K562 (cell line): ENCODE data around the gene PIK3CB. TPM values are rescaled to one million over a fixed set of nuclear protein-coding genes. Genes with fewer than 3 reads are reported as not detected.
A peak's percentile ranks its signal among the peaks of the same experiment; 100 is the strongest.

ENCODE experiments used
- E2F3 ChIP-seq: fragments of 250-450 bp; sonication (Bioruptor Pico); IDR thresholded peaks from 2 replicates; pipeline ENCODE4 v1.4.0; 2020; ENCODE audit warnings: mild to moderate bottlenecking
- EZH2 ChIP-seq: IDR thresholded peaks from 2 replicates; pipeline ENCODE4 v1.6.1; 2012; ENCODE audit warnings: low read depth, mild to moderate bottlenecking, inconsistent platforms, low read length, borderline replicate concordance
- MCM5 ChIP-seq: fragments of 450-650 bp; IDR thresholded peaks from 2 replicates; pipeline ENCODE4 v1.6.1; 2016; ENCODE audit warnings: low read depth
- NEUROD1 ChIP-seq: fragments of 150-350 bp; IDR thresholded peaks from 2 replicates; pipeline ENCODE4 v1.6.1; 2014; ENCODE audit warnings: borderline replicate concordance, low read length, low read depth; ENCODE audit not compliant: partially characterized antibody
- PHTF2 ChIP-seq: fragments of 250-450 bp; sonication (Bioruptor Pico); IDR thresholded peaks from 2 replicates; pipeline ENCODE4 v1.5.0; 2021; ENCODE audit warnings: mild to moderate bottlenecking
- SAFB2 ChIP-seq: fragments of 200-400 bp; formaldehyde crosslinking; IDR thresholded peaks from 2 replicates; pipeline ENCODE4 v1.6.1; 2018; ENCODE audit warnings: borderline replicate concordance, low read length, low read depth, moderate library complexity; ENCODE audit not compliant: severe bottlenecking
- SAP30 ChIP-seq: fragments of 200-600 bp; sonication (generic); IDR thresholded peaks from 2 replicates; pipeline ENCODE4 v1.6.1; 2012; ENCODE audit warnings: borderline replicate concordance, low read depth, mild to moderate bottlenecking, moderate library complexity, low read length, control low read depth, inconsistent platforms; ENCODE audit not compliant: insufficient read depth, poor library complexity, severe bottlenecking
- TCF3 ChIP-seq: sonication (generic); formaldehyde crosslinking; IDR thresholded peaks from 2 replicates; pipeline ENCODE4 v1.4.0; 2020; ENCODE audit warnings: mild to moderate bottlenecking, missing genetic modification reagents
- TOE1 ChIP-seq, 2 experiments: fragments of 450-650 bp in 1 of 2; sonication (generic) in 1 of 2; formaldehyde crosslinking in 1 of 2; IDR thresholded peaks; 2 replicates each; pipeline versions ENCODE4 v1.7.1 to v1.8.0; 2016 to 2022; ENCODE audit warnings: borderline replicate concordance in 2 of 2, mild to moderate bottlenecking in 2 of 2, antibody characterized with exemption in 1 of 2, inconsistent platforms in 1 of 2, low read depth in 1 of 2, missing genetic modification reagents in 1 of 2, moderate library complexity in 1 of 2
- ZEB2 ChIP-seq: fragments of 450-650 bp; IDR thresholded peaks from 2 replicates; pipeline ENCODE4 v1.6.1; 2016
- ZNF212 ChIP-seq: fragments of 450-650 bp; formaldehyde crosslinking; IDR thresholded peaks from 2 replicates; pipeline ENCODE4 v1.4.0; 2020; ENCODE audit warnings: mild to moderate bottlenecking
- ZNF232 ChIP-seq: sonication (generic); formaldehyde crosslinking; IDR thresholded peaks from 2 replicates; pipeline ENCODE4 v1.8.0; 2022; ENCODE audit warnings: mild to moderate bottlenecking, missing genetic modification reagents
- ZNF408 ChIP-seq: fragments of 250-450 bp; sonication (Bioruptor Pico); IDR thresholded peaks from 2 replicates; pipeline ENCODE4 v1.4.0; 2020; ENCODE audit warnings: low read depth, mild to moderate bottlenecking, moderate library complexity
- polyA plus RNA-seq, 8 experiments: library from polyadenylated mRNA; depleted of rRNA in 4 of 8; stranded (reverse) in 5 of 8; unstranded in 3 of 8; fragments of >200 nt; fragmentation: Nextera tagmentation in 2 of 8; fragmentation: Illumina TruSeq in 1 of 8; extraction: Ambion mirVana in 2 of 8; extraction: Trizol in 1 of 8; gene quantifications; 2 replicates each; pipeline versions ENCODE4 v1.2.1 to v1.2.3, GENCODE V29; 2011 to 2014; ENCODE audit warnings: inconsistent platforms in 1 of 8, missing spikeins in 1 of 8
- total RNA-seq, 7 experiments: library from RNA; depleted of rRNA in 6 of 7; stranded (reverse); fragments of >200 nt in 6 of 7; fragmentation: Illumina TruSeq in 2 of 7; extraction: Trizol in 2 of 7; gene quantifications; 2 replicates each; pipeline versions ENCODE4 v1.2.1 to v1.2.3, GENCODE V29; 2011 to 2021; ENCODE audit warnings: low replicate concordance in 1 of 7
- TF ChIP-seq, protein P1 (sequence below), 2 experiments: fragments of 450-650 bp in 1 of 2; IDR thresholded peaks; 2 replicates each; pipeline ENCODE4 v1.6.1; 2011 to 2017; ENCODE audit warnings: low read depth in 2 of 2, antibody characterized with exemption in 1 of 2, borderline replicate concordance in 1 of 2, low read length in 1 of 2, mild to moderate bottlenecking in 1 of 2, mixed read lengths in 1 of 2; ENCODE audit not compliant: control insufficient read depth in 1 of 2
- TF ChIP-seq, protein P2 (sequence below): IDR thresholded peaks from 2 replicates; pipeline ENCODE4 v1.6.1; 2014; ENCODE audit warnings: antibody characterized with exemption
- TF ChIP-seq, protein P3 (sequence below): sonication (generic); formaldehyde crosslinking; IDR thresholded peaks from 2 replicates; pipeline ENCODE4 v1.8.0; 2022; ENCODE audit warnings: mild to moderate bottlenecking, missing genetic modification reagents
- TF ChIP-seq, protein P4 (sequence below): fragments of 450-650 bp; IDR thresholded peaks from 2 replicates; pipeline ENCODE4 v1.6.1; 2014; ENCODE audit warnings: low read depth, mild to moderate bottlenecking, moderate library complexity, borderline replicate concordance

PIK3CB gene
- total and polyA plus RNA-seq, 9 of the 15 experiments (the other 6 are each of a cell fraction or from before 2014, with no cell fraction given) = 15.3 to 62.6 (median 28.3) TPM

DNA sequence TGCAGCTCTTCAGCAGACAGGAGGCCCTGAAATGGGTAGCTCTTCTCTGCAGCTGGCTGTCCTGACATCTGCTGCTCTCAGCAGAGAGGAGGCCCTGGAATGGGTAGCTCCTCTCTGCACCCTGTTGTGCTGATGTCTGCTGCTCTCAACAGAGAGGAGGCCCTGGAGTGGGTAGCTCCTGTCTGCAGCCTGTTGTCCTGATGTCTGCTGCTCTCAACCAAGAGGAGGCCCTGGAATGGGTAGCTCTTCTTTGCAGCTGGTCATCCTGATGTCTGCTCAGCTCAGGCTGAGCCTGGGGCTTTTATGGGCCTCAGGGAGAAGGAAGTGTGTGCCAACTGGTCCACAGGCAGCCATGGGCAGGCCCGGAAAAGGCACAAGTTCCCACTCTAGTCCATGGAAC, 66.6 kb downstream of the PIK3CB start (continued):
- TF ChIP-seq TOE1 (IDR thresholded peaks at IDR 0.05; ENCODE audit: borderline replicate concordance) (peak; percentile 46; the same call in 1 of the 2 replicates), TOE1 (CRISPR knock-in tag; IDR thresholded peaks at IDR 0.05; ENCODE audit: borderline replicate concordance, low read depth) (no peak), EZH2 (no peak), PHTF2 (CRISPR knock-in tag) (no peak), ZEB2 (peak; percentile 95), E2F3 (CRISPR knock-in tag) (no peak), ZNF212 (CRISPR knock-in tag) (no peak), NEUROD1 (no peak), SAFB2 (no peak), ZNF232 (no peak), TCF3 (no peak), MCM5 (no peak), SAP30 (no peak), ZNF408 (no peak)
- TF ChIP-seq, protein P1, sequence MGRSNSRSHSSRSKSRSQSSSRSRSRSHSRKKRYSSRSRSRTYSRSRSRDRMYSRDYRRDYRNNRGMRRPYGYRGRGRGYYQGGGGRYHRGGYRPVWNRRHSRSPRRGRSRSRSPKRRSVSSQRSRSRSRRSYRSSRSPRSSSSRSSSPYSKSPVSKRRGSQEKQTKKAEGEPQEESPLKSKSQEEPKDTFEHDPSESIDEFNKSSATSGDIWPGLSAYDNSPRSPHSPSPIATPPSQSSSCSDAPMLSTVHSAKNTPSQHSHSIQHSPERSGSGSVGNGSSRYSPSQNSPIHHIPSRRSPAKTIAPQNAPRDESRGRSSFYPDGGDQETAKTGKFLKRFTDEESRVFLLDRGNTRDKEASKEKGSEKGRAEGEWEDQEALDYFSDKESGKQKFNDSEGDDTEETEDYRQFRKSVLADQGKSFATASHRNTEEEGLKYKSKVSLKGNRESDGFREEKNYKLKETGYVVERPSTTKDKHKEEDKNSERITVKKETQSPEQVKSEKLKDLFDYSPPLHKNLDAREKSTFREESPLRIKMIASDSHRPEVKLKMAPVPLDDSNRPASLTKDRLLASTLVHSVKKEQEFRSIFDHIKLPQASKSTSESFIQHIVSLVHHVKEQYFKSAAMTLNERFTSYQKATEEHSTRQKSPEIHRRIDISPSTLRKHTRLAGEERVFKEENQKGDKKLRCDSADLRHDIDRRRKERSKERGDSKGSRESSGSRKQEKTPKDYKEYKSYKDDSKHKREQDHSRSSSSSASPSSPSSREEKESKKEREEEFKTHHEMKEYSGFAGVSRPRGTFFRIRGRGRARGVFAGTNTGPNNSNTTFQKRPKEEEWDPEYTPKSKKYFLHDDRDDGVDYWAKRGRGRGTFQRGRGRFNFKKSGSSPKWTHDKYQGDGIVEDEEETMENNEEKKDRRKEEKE (IDR thresholded peaks at IDR 0.05; ENCODE audit: borderline replicate concordance in 1 of 2, control insufficient read depth in 1 of 2, low read depth in 2 of 2, low read length in 1 of 2) = peak in 1 of 2 experiments; percentile 85; a peak in 1 of 4 replicates
- TF ChIP-seq, protein P2, sequence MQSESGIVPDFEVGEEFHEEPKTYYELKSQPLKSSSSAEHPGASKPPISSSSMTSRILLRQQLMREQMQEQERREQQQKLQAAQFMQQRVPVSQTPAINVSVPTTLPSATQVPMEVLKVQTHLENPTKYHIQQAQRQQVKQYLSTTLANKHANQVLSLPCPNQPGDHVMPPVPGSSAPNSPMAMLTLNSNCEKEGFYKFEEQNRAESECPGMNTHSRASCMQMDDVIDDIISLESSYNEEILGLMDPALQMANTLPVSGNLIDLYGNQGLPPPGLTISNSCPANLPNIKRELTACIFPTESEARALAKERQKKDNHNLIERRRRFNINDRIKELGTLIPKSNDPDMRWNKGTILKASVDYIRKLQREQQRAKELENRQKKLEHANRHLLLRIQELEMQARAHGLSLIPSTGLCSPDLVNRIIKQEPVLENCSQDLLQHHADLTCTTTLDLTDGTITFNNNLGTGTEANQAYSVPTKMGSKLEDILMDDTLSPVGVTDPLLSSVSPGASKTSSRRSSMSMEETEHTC = no peak
- TF ChIP-seq, protein P3, sequence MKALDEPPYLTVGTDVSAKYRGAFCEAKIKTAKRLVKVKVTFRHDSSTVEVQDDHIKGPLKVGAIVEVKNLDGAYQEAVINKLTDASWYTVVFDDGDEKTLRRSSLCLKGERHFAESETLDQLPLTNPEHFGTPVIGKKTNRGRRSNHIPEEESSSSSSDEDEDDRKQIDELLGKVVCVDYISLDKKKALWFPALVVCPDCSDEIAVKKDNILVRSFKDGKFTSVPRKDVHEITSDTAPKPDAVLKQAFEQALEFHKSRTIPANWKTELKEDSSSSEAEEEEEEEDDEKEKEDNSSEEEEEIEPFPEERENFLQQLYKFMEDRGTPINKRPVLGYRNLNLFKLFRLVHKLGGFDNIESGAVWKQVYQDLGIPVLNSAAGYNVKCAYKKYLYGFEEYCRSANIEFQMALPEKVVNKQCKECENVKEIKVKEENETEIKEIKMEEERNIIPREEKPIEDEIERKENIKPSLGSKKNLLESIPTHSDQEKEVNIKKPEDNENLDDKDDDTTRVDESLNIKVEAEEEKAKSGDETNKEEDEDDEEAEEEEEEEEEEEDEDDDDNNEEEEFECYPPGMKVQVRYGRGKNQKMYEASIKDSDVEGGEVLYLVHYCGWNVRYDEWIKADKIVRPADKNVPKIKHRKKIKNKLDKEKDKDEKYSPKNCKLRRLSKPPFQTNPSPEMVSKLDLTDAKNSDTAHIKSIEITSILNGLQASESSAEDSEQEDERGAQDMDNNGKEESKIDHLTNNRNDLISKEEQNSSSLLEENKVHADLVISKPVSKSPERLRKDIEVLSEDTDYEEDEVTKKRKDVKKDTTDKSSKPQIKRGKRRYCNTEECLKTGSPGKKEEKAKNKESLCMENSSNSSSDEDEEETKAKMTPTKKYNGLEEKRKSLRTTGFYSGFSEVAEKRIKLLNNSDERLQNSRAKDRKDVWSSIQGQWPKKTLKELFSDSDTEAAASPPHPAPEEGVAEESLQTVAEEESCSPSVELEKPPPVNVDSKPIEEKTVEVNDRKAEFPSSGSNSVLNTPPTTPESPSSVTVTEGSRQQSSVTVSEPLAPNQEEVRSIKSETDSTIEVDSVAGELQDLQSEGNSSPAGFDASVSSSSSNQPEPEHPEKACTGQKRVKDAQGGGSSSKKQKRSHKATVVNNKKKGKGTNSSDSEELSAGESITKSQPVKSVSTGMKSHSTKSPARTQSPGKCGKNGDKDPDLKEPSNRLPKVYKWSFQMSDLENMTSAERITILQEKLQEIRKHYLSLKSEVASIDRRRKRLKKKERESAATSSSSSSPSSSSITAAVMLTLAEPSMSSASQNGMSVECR (CRISPR knock-in tag) = peak; percentile 22; the same call in 1 of the 2 replicates
- TF ChIP-seq, protein P4, sequence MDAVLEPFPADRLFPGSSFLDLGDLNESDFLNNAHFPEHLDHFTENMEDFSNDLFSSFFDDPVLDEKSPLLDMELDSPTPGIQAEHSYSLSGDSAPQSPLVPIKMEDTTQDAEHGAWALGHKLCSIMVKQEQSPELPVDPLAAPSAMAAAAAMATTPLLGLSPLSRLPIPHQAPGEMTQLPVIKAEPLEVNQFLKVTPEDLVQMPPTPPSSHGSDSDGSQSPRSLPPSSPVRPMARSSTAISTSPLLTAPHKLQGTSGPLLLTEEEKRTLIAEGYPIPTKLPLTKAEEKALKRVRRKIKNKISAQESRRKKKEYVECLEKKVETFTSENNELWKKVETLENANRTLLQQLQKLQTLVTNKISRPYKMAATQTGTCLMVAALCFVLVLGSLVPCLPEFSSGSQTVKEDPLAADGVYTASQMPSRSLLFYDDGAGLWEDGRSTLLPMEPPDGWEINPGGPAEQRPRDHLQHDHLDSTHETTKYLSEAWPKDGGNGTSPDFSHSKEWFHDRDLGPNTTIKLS = no peak
